HAP-1 (cell line): ENCODE measurements around the gene RABGGTB.
"Not testable (repeated sequence)": the region's sequence is repeated elsewhere in the genome, so short reads cannot be mapped to it uniquely, and the experiment has no call there.

Source experiments
- DNase-seq, 2 experiments: peaks; one replicate each; pipeline ENCODE4 v3.0.0-alpha.2; 2016 to 2020; ENCODE audit warnings: low spot score in 2 of 2
- H3K27me3 ChIP-seq: fragments of 250-450 bp; sonication (Bioruptor Pico); 2 replicates; pipeline ENCODE4 v1.5.1; 2020; ENCODE audit warnings: low read depth, mild to moderate bottlenecking, moderate library complexity
- H3K36me3 ChIP-seq: fragments of 250-450 bp; sonication (Bioruptor Pico); replicated peaks from 2 replicates; pipeline ENCODE4 v1.5.1; 2020; ENCODE audit warnings: mild to moderate bottlenecking
- H3K4me1 ChIP-seq: fragments of 250-450 bp; sonication (Bioruptor Pico); 2 replicates; pipeline ENCODE4 v1.5.1; 2020; ENCODE audit warnings: mild to moderate bottlenecking
- H3K4me3 ChIP-seq: fragments of 250-450 bp; sonication (Bioruptor Pico); 2 replicates; pipeline ENCODE4 v1.5.1; 2020; ENCODE audit warnings: mild to moderate bottlenecking, moderate library complexity
- H3K9me3 ChIP-seq: fragments of 250-450 bp; sonication (Bioruptor Pico); 2 replicates; pipeline ENCODE4 v1.5.1; 2020; ENCODE audit warnings: mild to moderate bottlenecking, moderate library complexity
- in situ Hi-C: fragments of 300-500 bp; cut with MboI; formaldehyde crosslinking; loops from 3 replicates; pipeline ENCODE4 v1.14.3; 2020; ENCODE audit warnings: low sequenced_read_pairs, inconsistent platforms, mixed read lengths

Gene RABGGTB

DNA sequence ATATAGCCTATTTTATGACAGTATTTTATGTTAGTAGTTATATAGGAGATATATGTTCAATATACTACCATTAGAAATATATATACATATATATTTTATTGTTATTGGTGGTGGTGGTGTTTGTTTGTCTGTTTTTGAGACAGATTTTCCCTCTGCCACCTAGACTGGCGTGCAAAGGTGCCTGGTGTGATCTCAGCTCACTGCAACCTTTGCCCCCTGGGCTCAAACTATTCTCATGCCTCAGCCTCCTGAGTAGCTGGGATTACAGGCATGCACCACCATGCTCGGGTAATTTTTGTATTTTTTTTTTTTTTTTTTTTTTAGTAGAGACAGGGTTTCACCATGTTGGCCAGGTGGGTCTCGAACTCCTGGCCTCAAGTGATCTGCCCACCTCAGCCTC lies 24.1 kb downstream of the RABGGTB start:
- H3K9me3 ChIP-seq, H3K4me1 ChIP-seq, DNase-seq, H3K27me3 ChIP-seq, in situ Hi-C loops, H3K36me3 ChIP-seq, H3K4me3 ChIP-seq: not testable (repeated sequence)

DNA sequence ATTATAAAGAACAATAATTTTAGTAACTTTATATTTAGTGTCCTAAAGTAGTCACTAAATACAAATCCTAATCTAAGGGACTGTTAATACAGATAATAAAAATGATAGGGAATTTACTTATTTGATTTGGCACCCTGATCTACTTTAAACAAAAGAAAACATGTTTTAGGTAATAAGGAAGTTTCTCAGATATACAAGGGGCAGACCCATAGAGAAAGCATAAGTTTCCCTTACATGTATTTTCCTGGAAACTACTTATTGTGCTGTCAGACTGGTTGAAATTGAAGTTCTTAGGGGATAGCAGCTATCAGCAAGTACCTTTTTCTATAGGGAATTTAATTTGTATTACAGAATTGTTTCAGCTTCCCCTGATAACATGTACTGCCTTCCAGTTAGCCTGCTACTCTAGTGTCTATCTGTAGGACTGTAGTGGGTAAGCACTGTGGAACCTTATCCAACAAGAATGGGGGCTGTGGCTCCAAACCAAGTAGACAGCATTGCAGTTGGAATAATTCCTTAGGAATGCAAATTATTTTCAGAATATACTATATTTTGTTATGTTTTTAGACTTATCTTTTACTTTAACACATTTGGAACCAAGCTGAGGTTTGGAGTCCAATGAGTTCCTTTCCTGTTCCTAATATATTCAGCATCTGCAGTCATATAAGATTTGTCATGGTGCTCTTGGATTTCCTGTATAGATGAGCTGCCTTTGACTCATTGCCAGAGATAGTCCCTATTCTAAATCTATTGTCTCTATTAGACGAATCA lies 25.3 kb downstream of the RABGGTB start:
- 0 out of 2 replicates have a peak, but pooled peaks cover 4% of the 10 kb centered on the region for H3K27me3 ChIP-seq
- no peaks in the 10 kb centered on the region for H3K4me1 ChIP-seq
- H3K4me3 ChIP-seq = no peak overlapping the region
- in situ Hi-C loops = no loop called here
- no peaks in the 10 kb centered on the region for H3K9me3 ChIP-seq
- no peaks in the 10 kb centered on the region for H3K36me3 ChIP-seq
- no peak for DNase-seq

DNA sequence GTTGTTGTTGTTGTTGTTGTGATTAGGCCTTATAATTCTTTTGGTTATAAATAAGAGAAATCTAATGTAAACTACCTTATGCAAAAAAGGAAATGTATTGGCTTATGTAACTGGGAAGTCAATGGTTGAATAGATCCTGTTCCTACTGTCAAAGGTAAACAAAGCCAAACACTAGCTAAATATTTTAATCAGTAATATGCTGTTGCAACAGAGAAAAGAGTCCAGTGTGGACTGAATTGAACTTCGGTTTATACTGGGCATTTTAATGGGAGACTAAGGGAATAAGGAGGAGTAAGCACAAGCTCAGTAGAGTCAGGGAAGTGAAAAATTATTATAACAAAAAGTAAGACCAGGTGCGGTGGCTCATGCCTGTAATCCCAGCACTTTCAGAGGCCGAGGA lies 26.0 kb downstream of the RABGGTB start:
- no peaks in the 10 kb centered on the region for H3K9me3 ChIP-seq
- no peak overlapping the region for H3K4me3 ChIP-seq
- no peak for DNase-seq
- in situ Hi-C loops = no loop called here
- H3K4me1 ChIP-seq = no peaks in the 10 kb centered on the region
- no peaks in the 10 kb centered on the region for H3K36me3 ChIP-seq
- H3K27me3 ChIP-seq = 0 out of 2 replicates have a peak, but pooled peaks cover 4% of the 10 kb centered on the region

DNA sequence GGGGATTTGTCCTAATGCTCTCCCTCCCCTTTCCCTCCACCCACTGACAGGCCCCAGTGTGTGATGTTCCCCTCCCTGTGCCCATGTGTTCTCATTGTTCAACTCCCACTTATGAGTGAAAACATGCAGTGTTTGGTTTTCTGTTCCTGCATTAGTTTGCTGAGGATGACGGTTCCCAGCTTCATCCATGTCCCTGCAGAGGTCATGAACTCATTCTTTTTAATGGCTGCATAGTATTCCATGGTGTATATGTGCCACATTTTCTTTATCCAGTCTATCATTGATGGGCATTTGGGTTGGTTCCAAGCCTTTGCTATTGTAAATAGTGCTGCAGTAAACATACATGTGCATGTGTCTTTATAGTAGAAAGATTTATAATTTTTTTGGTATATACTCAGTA lies 37.5 kb downstream of the RABGGTB start:
- H3K4me3 ChIP-seq, in situ Hi-C loops, H3K36me3 ChIP-seq, DNase-seq, H3K9me3 ChIP-seq, H3K4me1 ChIP-seq, H3K27me3 ChIP-seq: not testable (repeated sequence)

DNA sequence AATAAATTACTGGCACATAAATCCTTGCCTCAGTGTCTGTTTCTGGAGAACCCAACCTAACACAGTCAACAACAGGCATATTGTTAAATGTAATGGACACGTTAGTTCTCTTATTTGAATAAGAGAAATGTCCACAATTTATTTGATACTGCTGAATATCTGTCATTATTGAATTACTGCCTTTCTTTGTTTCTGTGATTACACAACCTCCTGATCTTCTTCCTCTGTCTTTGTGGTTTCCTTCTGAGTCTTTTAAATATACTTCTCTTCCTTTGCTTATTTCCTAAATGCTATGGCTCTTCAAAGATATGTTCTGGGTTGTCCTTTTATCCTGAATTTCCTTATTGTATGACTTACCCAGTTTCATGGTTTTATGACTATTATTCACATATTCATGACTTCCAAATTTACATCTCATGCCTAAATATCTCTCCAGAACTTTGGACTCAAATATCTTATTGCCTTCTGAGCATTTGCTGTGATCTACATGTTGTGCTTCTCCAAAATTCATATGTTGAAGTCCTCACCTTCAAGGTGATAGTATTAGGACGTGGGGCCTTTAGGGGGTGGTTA lies 50.6 kb downstream of the RABGGTB start:
- peaks cover 2% of the 10 kb centered on the region; the same call in 1 of the 2 replicates for H3K27me3 ChIP-seq
- in situ Hi-C loops = no loop called here
- H3K4me1 ChIP-seq = no peaks in the 10 kb centered on the region
- H3K9me3 ChIP-seq = no peaks in the 10 kb centered on the region
- no peak overlapping the region for H3K4me3 ChIP-seq
- H3K36me3 ChIP-seq = no peaks in the 10 kb centered on the region
- no peak for DNase-seq

DNA sequence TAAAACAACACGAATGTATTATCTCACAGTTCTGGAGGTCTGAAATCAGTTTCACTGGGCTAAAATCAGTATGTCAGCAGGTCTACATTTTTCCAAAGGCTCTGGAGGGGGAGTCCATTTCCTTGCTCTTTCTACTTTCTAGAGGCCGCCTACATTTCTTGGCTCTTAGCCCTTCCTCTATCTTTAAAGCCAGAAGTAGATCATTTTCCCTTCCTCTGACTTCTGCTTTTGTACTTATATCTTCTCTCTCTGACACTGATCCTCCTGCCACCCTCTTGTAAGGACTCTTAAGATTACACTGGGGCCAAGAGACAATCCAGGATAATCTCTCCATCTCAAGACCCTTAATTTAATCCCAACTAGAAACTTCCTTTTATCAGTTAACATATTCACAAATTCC lies 52.0 kb downstream of the RABGGTB start:
- no peak overlapping the region for H3K4me3 ChIP-seq
- no peaks in the 10 kb centered on the region for H3K4me1 ChIP-seq
- in situ Hi-C loops = no loop called here
- peaks cover 2% of the 10 kb centered on the region; the same call in 1 of the 2 replicates for H3K27me3 ChIP-seq
- H3K9me3 ChIP-seq = no peaks in the 10 kb centered on the region
- DNase-seq = no peak
- no peaks in the 10 kb centered on the region for H3K36me3 ChIP-seq

DNA sequence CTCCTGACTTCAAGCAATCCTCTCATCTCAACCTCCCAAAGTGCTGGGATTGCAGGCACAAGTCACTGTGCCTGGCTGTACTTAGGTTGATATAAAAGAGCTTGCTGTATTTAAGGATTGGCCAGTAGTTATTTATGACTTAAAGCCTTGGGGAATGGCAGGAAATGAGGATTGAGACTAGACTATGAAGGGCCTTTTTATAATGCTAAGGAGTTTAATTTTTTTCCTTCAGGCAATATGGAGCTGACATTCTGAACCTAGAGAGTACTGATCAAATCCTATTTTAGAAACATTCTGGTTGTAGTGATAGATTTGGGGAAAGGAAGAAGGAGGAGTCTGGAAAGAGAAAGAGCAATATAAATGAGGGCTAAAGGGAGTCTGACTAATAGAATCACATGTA lies 55.4 kb downstream of the RABGGTB start:
- no peaks in the 10 kb centered on the region for H3K36me3 ChIP-seq
- no peaks in the 10 kb centered on the region for H3K27me3 ChIP-seq
- in situ Hi-C loops = no loop called here
- DNase-seq = no peak
- H3K9me3 ChIP-seq = no peaks in the 10 kb centered on the region
- no peaks in the 10 kb centered on the region for H3K4me1 ChIP-seq
- no peak overlapping the region for H3K4me3 ChIP-seq
